ENCODE results near the gene ADGRG2. TPM values are rescaled to one million over a fixed set of nuclear protein-coding genes. Genes with fewer than 3 reads are reported as not detected.
"Not testable (repeated sequence)": the region's sequence is repeated elsewhere in the genome, so short reads cannot be mapped to it uniquely, and the experiment has no call there.

ADGRG2 gene
- total RNA-seq, 2 experiments from 2014 or later, result not detected

- no peak overlapping the region for H3K27ac Mint-ChIP-seq
- CTCF ChIA-PET, result no interaction called here
- H3K9me3 Mint-ChIP-seq (ENCODE audit: insufficient read depth), result no peaks in the 10 kb centered on the region
- no peaks in the 10 kb centered on the region for H3K27me3 Mint-ChIP-seq (ENCODE audit: low read depth)
- POLR2A ChIA-PET, result no interaction called here
- H3K4me1 Mint-ChIP-seq (ENCODE audit: low read depth), result no peaks in the 10 kb centered on the region
- H3K36me3 Mint-ChIP-seq (ENCODE audit: low read depth), result no peaks in the 10 kb centered on the region
- H3K4me3 Mint-ChIP-seq, result no peak overlapping the region
- no peak for DNase-seq
- ATAC-seq, result no peak
Observed at GRCh38 chrX:19019996-19020395, 102.3 kb downstream of the ADGRG2 start.

- POLR2A ChIA-PET, result no interaction called here
- ATAC-seq (no peak), DNase-seq (no peak)
- no peaks in the 10 kb centered on the region for H3K36me3 Mint-ChIP-seq (ENCODE audit: low read depth)
- H3K27ac Mint-ChIP-seq, result no peak overlapping the region
- no peaks in the 10 kb centered on the region for H3K27me3 Mint-ChIP-seq (ENCODE audit: low read depth)
- H3K9me3 Mint-ChIP-seq (ENCODE audit: insufficient read depth), result no peaks in the 10 kb centered on the region
- CTCF ChIA-PET, result interaction anchor here (0.7 to 1.0 kb wide), 2 partner anchors 27 to 32 kb away, joined by 3 read pairs; no protein-coding TSS in a partner anchor
- H3K4me3 Mint-ChIP-seq, result no peak overlapping the region
- no peaks in the 10 kb centered on the region for H3K4me1 Mint-ChIP-seq (ENCODE audit: low read depth)
Observed at GRCh38 chrX:19017271-19017670, 105.0 kb downstream of the ADGRG2 start.

DNA sequence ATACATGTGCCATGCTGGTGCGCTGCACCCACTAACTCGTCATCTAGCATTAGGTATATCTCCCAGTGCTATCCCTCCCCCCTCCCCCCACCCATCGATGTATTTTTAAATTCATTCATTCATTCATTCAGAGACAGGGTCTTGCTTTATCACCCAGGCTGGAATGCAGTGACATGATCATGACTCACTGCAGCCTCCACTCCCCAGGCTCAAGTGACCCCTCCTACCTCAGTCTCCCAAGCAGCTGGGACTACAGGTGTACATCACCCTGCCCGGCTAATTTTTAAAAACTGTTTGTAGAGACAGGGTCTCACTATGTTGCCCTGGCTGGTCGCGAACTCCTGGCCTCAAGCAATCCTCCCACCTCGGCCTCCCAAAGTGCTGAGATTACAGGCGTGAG is 105.7 kb downstream of the ADGRG2 start:
- CTCF ChIA-PET, result interaction anchor here (0.7 kb wide), 1 partner anchor 27 kb away, joined by 3 read pairs; no protein-coding TSS in a partner anchor
- H3K4me3 Mint-ChIP-seq; H3K36me3 Mint-ChIP-seq (ENCODE audit: low read depth); H3K9me3 Mint-ChIP-seq (ENCODE audit: insufficient read depth); DNase-seq; POLR2A ChIA-PET; H3K4me1 Mint-ChIP-seq (ENCODE audit: low read depth); H3K27ac Mint-ChIP-seq; H3K27me3 Mint-ChIP-seq (ENCODE audit: low read depth); ATAC-seq: not testable (repeated sequence)

- Mint-ChIP-seq H3K27me3 (ENCODE audit: low read depth) (no peaks in the 10 kb centered on the region), H3K4me1 (ENCODE audit: low read depth) (no peaks in the 10 kb centered on the region), H3K36me3 (ENCODE audit: low read depth) (no peaks in the 10 kb centered on the region), H3K27ac (no peak overlapping the region), H3K4me3 (no peak overlapping the region), H3K9me3 (ENCODE audit: insufficient read depth) (no peaks in the 10 kb centered on the region)
- ChIA-PET POLR2A (no interaction called here), CTCF (interaction anchor here (0.7 kb wide), 1 partner anchor 1228 kb away, joined by 3 read pairs; no protein-coding TSS in a partner anchor)
- no peak for ATAC-seq
- DNase-seq, result no peak
Observed at GRCh38 chrX:19007868-19008267, 114.4 kb downstream of the ADGRG2 start.

- no peaks in the 10 kb centered on the region for H3K9me3 Mint-ChIP-seq (ENCODE audit: insufficient read depth)
- no peak overlapping the region for H3K27ac Mint-ChIP-seq
- ATAC-seq (no peak), DNase-seq (no peak)
- H3K27me3 Mint-ChIP-seq (ENCODE audit: low read depth), result no peaks in the 10 kb centered on the region
- ChIA-PET POLR2A (interaction anchor here (0.6 kb wide), 1 partner anchor 64 kb away, joined by 3 read pairs; no protein-coding TSS in a partner anchor), CTCF (no interaction called here)
- H3K36me3 Mint-ChIP-seq (ENCODE audit: low read depth), result no peaks in the 10 kb centered on the region
- H3K4me1 Mint-ChIP-seq (ENCODE audit: low read depth), result no peaks in the 10 kb centered on the region
- no peak overlapping the region for H3K4me3 Mint-ChIP-seq
Observed at GRCh38 chrX:19007011-19007410, 115.3 kb downstream of the ADGRG2 start.

- ChIA-PET CTCF (no interaction called here), POLR2A (no interaction called here)
- Mint-ChIP-seq H3K27ac (no peak overlapping the region), H3K27me3 (ENCODE audit: low read depth) (no peaks in the 10 kb centered on the region), H3K4me1 (ENCODE audit: low read depth) (no peaks in the 10 kb centered on the region), H3K36me3 (ENCODE audit: low read depth) (no peaks in the 10 kb centered on the region), H3K9me3 (ENCODE audit: insufficient read depth) (no peaks in the 10 kb centered on the region), H3K4me3 (no peak overlapping the region)
- ATAC-seq, result no peak
- no peak for DNase-seq
Observed at GRCh38 chrX:19005909-19006308, 116.4 kb downstream of the ADGRG2 start.

- Mint-ChIP-seq H3K27me3 (ENCODE audit: low read depth) (no peaks in the 10 kb centered on the region), H3K27ac (no peak overlapping the region), H3K9me3 (ENCODE audit: insufficient read depth) (no peaks in the 10 kb centered on the region), H3K4me1 (ENCODE audit: low read depth) (no peaks in the 10 kb centered on the region), H3K4me3 (no peak overlapping the region), H3K36me3 (ENCODE audit: low read depth) (no peaks in the 10 kb centered on the region)
- POLR2A ChIA-PET, result no interaction called here
- DNase-seq (no peak), ATAC-seq (no peak)
- CTCF ChIA-PET, result no interaction called here
Observed at GRCh38 chrX:19003756-19004155, 118.5 kb downstream of the ADGRG2 start.

DNA sequence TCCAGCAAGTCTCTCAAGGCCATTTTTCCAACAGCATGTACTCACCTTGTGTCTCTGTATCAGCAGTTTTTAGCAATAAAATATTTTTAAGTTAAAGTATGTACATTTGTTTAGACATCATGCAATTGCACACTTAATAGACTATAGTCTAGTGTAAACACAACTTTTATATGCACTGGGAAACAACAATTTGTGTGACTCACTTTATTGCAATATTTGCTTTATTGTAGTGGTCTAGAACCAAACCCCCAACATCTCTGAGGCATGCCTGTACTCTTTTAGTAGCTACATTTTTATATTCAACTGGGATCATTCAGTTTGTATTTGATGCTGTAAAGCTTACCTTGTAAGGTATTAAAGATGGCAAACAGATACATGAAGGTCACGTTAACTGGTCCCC is 123.6 kb downstream of the ADGRG2 start:
- Mint-ChIP-seq H3K9me3 (ENCODE audit: insufficient read depth) (no peaks in the 10 kb centered on the region), H3K27me3 (ENCODE audit: low read depth) (peaks cover 2% of the 10 kb centered on the region), H3K4me3 (no peak overlapping the region), H3K36me3 (ENCODE audit: low read depth) (no peaks in the 10 kb centered on the region), H3K4me1 (ENCODE audit: low read depth) (no peaks in the 10 kb centered on the region), H3K27ac (no peak overlapping the region)
- no peak for DNase-seq
- POLR2A ChIA-PET, result no interaction called here
- no peak for ATAC-seq
- CTCF ChIA-PET, result no interaction called here

- Mint-ChIP-seq H3K4me3 (no peak overlapping the region), H3K9me3 (ENCODE audit: insufficient read depth) (no peaks in the 10 kb centered on the region), H3K36me3 (ENCODE audit: low read depth) (no peaks in the 10 kb centered on the region), H3K27ac (no peak overlapping the region), H3K27me3 (ENCODE audit: low read depth) (peaks cover 2% of the 10 kb centered on the region), H3K4me1 (ENCODE audit: low read depth) (no peaks in the 10 kb centered on the region)
- DNase-seq (no peak), ATAC-seq (no peak)
- POLR2A ChIA-PET, result interaction anchor here (0.6 kb wide), 1 partner anchor 281 kb away, joined by 3 read pairs; no protein-coding TSS in a partner anchor
- CTCF ChIA-PET, result no interaction called here
Observed at GRCh38 chrX:18997916-18998315, 124.4 kb downstream of the ADGRG2 start.

- peaks cover 2% of the 10 kb centered on the region for H3K27me3 Mint-ChIP-seq (ENCODE audit: low read depth)
- POLR2A ChIA-PET, result no interaction called here
Observed at GRCh38 chrX:18996536-18996935, 125.7 kb downstream of the ADGRG2 start.

DNA sequence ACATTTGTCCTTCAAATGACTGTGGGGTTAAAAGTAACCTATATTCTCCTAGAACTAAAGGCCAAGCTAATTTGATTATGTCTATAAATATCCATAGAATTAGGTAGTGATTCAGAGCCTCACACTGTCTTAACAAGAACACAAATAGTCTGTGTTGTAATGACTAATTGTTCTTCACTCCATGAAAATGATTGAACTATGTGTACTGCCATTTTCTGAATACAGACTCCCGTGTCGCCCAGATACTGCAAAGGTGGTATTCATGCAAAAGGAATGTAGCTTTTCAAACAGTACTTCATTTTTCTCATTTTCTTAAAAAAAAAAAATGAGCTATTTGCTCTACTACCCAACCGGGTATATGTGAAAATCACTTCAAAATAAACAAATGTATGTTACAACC is 127.0 kb downstream of the ADGRG2 start:
- ChIA-PET POLR2A (no interaction called here), CTCF (no interaction called here)
- Mint-ChIP-seq H3K27me3 (ENCODE audit: low read depth) (peaks cover 2% of the 10 kb centered on the region), H3K9me3 (ENCODE audit: insufficient read depth) (no peaks in the 10 kb centered on the region), H3K36me3 (ENCODE audit: low read depth) (no peaks in the 10 kb centered on the region), H3K4me3 (no peak overlapping the region), H3K4me1 (ENCODE audit: low read depth) (no peaks in the 10 kb centered on the region), H3K27ac (no peak overlapping the region)
- DNase-seq (no peak), ATAC-seq (no peak)

More at GRCh38 chrX:18996536-18996935, 125.7 kb downstream of the ADGRG2 start:
- H3K4me3 Mint-ChIP-seq, result no peak overlapping the region
- no peak for ATAC-seq
- H3K4me1 Mint-ChIP-seq (ENCODE audit: low read depth), result no peaks in the 10 kb centered on the region
- CTCF ChIA-PET, result no interaction called here
- H3K36me3 Mint-ChIP-seq (ENCODE audit: low read depth), result no peaks in the 10 kb centered on the region
- H3K27ac Mint-ChIP-seq, result no peak overlapping the region
- no peak for DNase-seq
- H3K9me3 Mint-ChIP-seq (ENCODE audit: insufficient read depth), result no peaks in the 10 kb centered on the region

DNA sequence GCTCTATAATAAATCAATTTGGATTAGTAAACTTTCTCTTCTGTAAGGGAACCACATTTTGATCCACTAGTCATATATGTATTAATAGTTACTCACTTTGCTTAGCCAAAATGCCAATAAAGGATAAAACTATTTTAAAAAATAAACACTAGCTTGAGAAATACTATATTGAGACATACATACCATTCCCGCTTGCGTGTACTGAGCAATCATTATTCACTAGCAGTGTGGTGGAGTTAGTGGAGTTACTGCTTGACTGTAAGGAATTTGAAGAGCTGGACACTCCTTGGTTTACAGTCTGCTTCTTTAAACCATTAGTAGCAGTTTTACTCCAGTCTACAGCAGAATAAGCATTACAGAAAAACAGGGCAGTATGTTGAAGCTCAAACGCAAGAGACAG is 127.6 kb downstream of the ADGRG2 start:
- H3K27me3 Mint-ChIP-seq (ENCODE audit: low read depth), result peaks cover 2% of the 10 kb centered on the region
- no peak overlapping the region for H3K4me3 Mint-ChIP-seq
- CTCF ChIA-PET, result no interaction called here
- POLR2A ChIA-PET, result no interaction called here
- no peaks in the 10 kb centered on the region for H3K9me3 Mint-ChIP-seq (ENCODE audit: insufficient read depth)
- H3K36me3 Mint-ChIP-seq (ENCODE audit: low read depth), result no peaks in the 10 kb centered on the region
- DNase-seq (no peak), ATAC-seq (no peak)
- no peaks in the 10 kb centered on the region for H3K4me1 Mint-ChIP-seq (ENCODE audit: low read depth)
- no peak overlapping the region for H3K27ac Mint-ChIP-seq

- no peak overlapping the region for H3K4me3 Mint-ChIP-seq
- H3K27me3 Mint-ChIP-seq (ENCODE audit: low read depth), result peaks cover 2% of the 10 kb centered on the region
- ATAC-seq (no peak), DNase-seq (no peak)
- no peak overlapping the region for H3K27ac Mint-ChIP-seq
- CTCF ChIA-PET, result no interaction called here
- no peaks in the 10 kb centered on the region for H3K9me3 Mint-ChIP-seq (ENCODE audit: insufficient read depth)
- no peaks in the 10 kb centered on the region for H3K4me1 Mint-ChIP-seq (ENCODE audit: low read depth)
- POLR2A ChIA-PET, result no interaction called here
- no peaks in the 10 kb centered on the region for H3K36me3 Mint-ChIP-seq (ENCODE audit: low read depth)
Observed at GRCh38 chrX:18992829-18993228, 129.4 kb downstream of the ADGRG2 start.
